Neural cell (in vitro differentiated cells): ENCODE data around the gene ZBTB42. TPM values are rescaled to one million over a fixed set of nuclear protein-coding genes. Genes with fewer than 3 reads are reported as not detected.

Experiments used
- H2AFZ ChIP-seq: fragments of 200-600, 300-800 bp; sonication (generic), shearing (Covaris generic); 2 replicates; pipeline ENCODE4 v1.6.0; 2014; ENCODE audit warnings: low read depth, mild to moderate bottlenecking, antibody characterized with exemption, low read length, moderate library complexity
- H3F3A ChIP-seq: fragments of 200-600 bp; shearing (Covaris generic); 2 replicates; pipeline ENCODE4 v1.6.1; 2016; ENCODE audit warnings: mild to moderate bottlenecking, moderate library complexity, mixed read lengths, antibody characterized with exemption, low read length; ENCODE audit not compliant: insufficient read depth, poor library complexity, severe bottlenecking
- H3K27ac ChIP-seq: fragments of 200-600, 300-800 bp; sonication (generic), shearing (Covaris generic); 2 replicates; pipeline ENCODE4 v1.5.1; 2014; ENCODE audit warnings: mild to moderate bottlenecking, low read length, moderate library complexity
- H3K27me3 ChIP-seq: fragments of 300-800, 200-600 bp; sonication (generic), shearing (Covaris generic); 2 replicates; pipeline ENCODE4 v1.6.0; 2014; ENCODE audit warnings: mild to moderate bottlenecking, low read depth, low read length, moderate library complexity; ENCODE audit not compliant: insufficient read depth
- H3K36me3 ChIP-seq: fragments of 300-800, 200-600 bp; sonication (generic), shearing (Covaris generic); 2 replicates; pipeline ENCODE4 v1.5.1; 2014; ENCODE audit warnings: mild to moderate bottlenecking, antibody characterized with exemption, low read length, moderate library complexity; ENCODE audit not compliant: insufficient read depth
- H3K4me2 ChIP-seq: fragments of 300-800, 200-600 bp; sonication (generic), shearing (Covaris generic); 2 replicates; pipeline ENCODE4 v1.6.0; 2014; ENCODE audit warnings: mild to moderate bottlenecking, low read length
- H3K4me3 ChIP-seq: fragments of 300-800, 200-600 bp; sonication (generic), shearing (Covaris generic); 2 replicates; pipeline ENCODE4 v1.5.1; 2014; ENCODE audit warnings: mild to moderate bottlenecking, low read length, moderate library complexity
- H3K79me2 ChIP-seq: fragments of 200-600 bp; shearing (Covaris generic); replicated peaks from 2 replicates; pipeline ENCODE4 v1.6.0; 2014; ENCODE audit warnings: mild to moderate bottlenecking, low read length, moderate library complexity; ENCODE audit not compliant: insufficient read depth
- H3K9ac ChIP-seq: fragments of 300-800, 200-600 bp; sonication (generic), shearing (Covaris generic); 2 replicates; pipeline ENCODE4 v1.6.1; 2016; ENCODE audit warnings: mild to moderate bottlenecking, low read length, mixed read lengths
- H3K9me2 ChIP-seq: fragments of 200-600 bp; shearing (Covaris generic); 2 replicates; pipeline ENCODE4 v1.6.1; 2016; ENCODE audit warnings: mild to moderate bottlenecking, low read length, mixed read lengths; ENCODE audit not compliant: insufficient read depth
- H3K9me3 ChIP-seq: fragments of 200-600, 300-800 bp; sonication (generic), shearing (Covaris generic); 2 replicates; pipeline ENCODE4 v1.6.1; 2016; ENCODE audit warnings: mild to moderate bottlenecking, mixed run types, low read length, moderate library complexity, mixed read lengths
- H4K20me1 ChIP-seq: fragments of 200-600 bp; shearing (Covaris generic); 2 replicates; pipeline ENCODE4 v1.6.1; 2016; ENCODE audit warnings: mild to moderate bottlenecking, mixed run types; ENCODE audit not compliant: insufficient read depth
- CTCF ChIP-seq: fragments of 450-650 bp; IDR thresholded peaks from 2 replicates; pipeline ENCODE4 v1.5.1; 2014; ENCODE audit warnings: antibody characterized with exemption, mild to moderate bottlenecking, moderate library complexity; ENCODE audit not compliant: poor library complexity, severe bottlenecking
- EP300 ChIP-seq: fragments of 450-650 bp; conservative IDR thresholded peaks from 2 replicates; pipeline ENCODE4 v1.6.1; 2014; ENCODE audit warnings: antibody characterized with exemption, mild to moderate bottlenecking, moderate library complexity; ENCODE audit not compliant: poor library complexity, severe bottlenecking
- EZH2 ChIP-seq: fragments of 200-600, 300-800 bp; shearing (Covaris generic), sonication (generic); IDR thresholded peaks from 2 replicates; pipeline ENCODE4 v1.6.1; 2014; ENCODE audit warnings: antibody characterized with exemption, low read length, borderline replicate concordance, mild to moderate bottlenecking; ENCODE audit not compliant: insufficient read depth, poor library complexity, severe bottlenecking
- MXI1 ChIP-seq: fragments of 450-650 bp; conservative IDR thresholded peaks from 2 replicates; pipeline ENCODE4 v1.6.1; 2014; ENCODE audit warnings: antibody characterized with exemption, mild to moderate bottlenecking; ENCODE audit not compliant: poor library complexity, severe bottlenecking
- POLR2AphosphoS5 ChIP-seq: IDR thresholded peaks from 2 replicates; pipeline ENCODE4 v1.6.1; 2012
- RAD21 ChIP-seq: fragments of 450-650 bp; conservative IDR thresholded peaks from 2 replicates; pipeline ENCODE4 v1.6.1; 2014; ENCODE audit warnings: antibody characterized with exemption, mild to moderate bottlenecking, moderate library complexity
- REST ChIP-seq: IDR thresholded peaks from 2 replicates; pipeline ENCODE4 v1.6.1; 2012; ENCODE audit warnings: borderline replicate concordance
- SMC3 ChIP-seq: fragments of 450-650 bp; conservative IDR thresholded peaks from 2 replicates; pipeline ENCODE4 v1.6.1; 2014; ENCODE audit warnings: antibody characterized with exemption, mild to moderate bottlenecking, moderate library complexity; ENCODE audit not compliant: poor library complexity
- TAF1 ChIP-seq: IDR thresholded peaks from 2 replicates; pipeline ENCODE4 v1.6.1; 2012; ENCODE audit warnings: low read depth
- polyA plus RNA-seq: library from polyadenylated mRNA; depleted of rRNA; stranded (reverse); fragments of >200 nt; gene quantifications from 2 replicates; pipeline ENCODE4 v1.2.3, GENCODE V29; 2014

ZBTB42 gene
- polyA plus RNA-seq, 1 donor from 2014 or later, result not detected

GRCh38 chr14:104792101-104792884 is 8.6 kb upstream of the ZBTB42 start:
- H3K36me3 ChIP-seq, result no peaks in the 10 kb centered on the region
- peaks cover 23% of the 10 kb centered on the region for H3K79me2 ChIP-seq
- peaks cover 5% of the 10 kb centered on the region for H3K27me3 ChIP-seq
- H2AFZ ChIP-seq, result no peak overlapping the region
- H3K4me3 ChIP-seq, result no peak overlapping the region
- no peak overlapping the region for H3K9ac ChIP-seq
- H3F3A ChIP-seq, result no peaks in the 10 kb centered on the region
- H3K9me2 ChIP-seq, result no peaks in the 10 kb centered on the region
- no peak overlapping the region for H3K27ac ChIP-seq
- TF ChIP-seq EZH2 (no peak), EP300 (no peak), POLR2AphosphoS5 (no peak), RAD21 (no peak), SMC3 (no peak), REST (no peak), CTCF (no peak), TAF1 (no peak), MXI1 (no peak)
- no peaks in the 10 kb centered on the region for H4K20me1 ChIP-seq
- H3K9me3 ChIP-seq, result no peaks in the 10 kb centered on the region
- no peak overlapping the region for H3K4me2 ChIP-seq

GRCh38 chr14:104792945-104793702 is 7.8 kb upstream of the ZBTB42 start:
- Histone ChIP-seq H2AFZ (no peak overlapping the region), H3K79me2 (peaks cover 23% of the 10 kb centered on the region), H3K4me3 (peak overlapping the region; percentile 89), H3K9me2 (no peaks in the 10 kb centered on the region), H3F3A (no peaks in the 10 kb centered on the region), H3K27ac (no peak overlapping the region), H3K27me3 (peaks cover 10% of the 10 kb centered on the region), H3K9ac (peak overlapping the region; percentile 26), H3K36me3 (no peaks in the 10 kb centered on the region), H3K4me2 (no peak overlapping the region), H4K20me1 (no peaks in the 10 kb centered on the region), H3K9me3 (no peaks in the 10 kb centered on the region)
- TF ChIP-seq EP300, result no peak
- TF ChIP-seq CTCF, result peak; percentile 6
